Left ventricle myocardium inferior (tissue), 1 donor: Measurements from ENCODE around the gene SUGCT. TPM values are rescaled to one million over a fixed set of nuclear protein-coding genes. Genes with fewer than 3 reads are reported as not detected.

Experiments used
- DNase-seq: peaks from one replicate; pipeline ENCODE4 v3.0.0-alpha.2; 2020
- H3K27ac ChIP-seq: fragments of 200-600 bp; replicated peaks from 2 replicates; pipeline ENCODE4 v1.8.0; 2021
- H3K27me3 ChIP-seq: fragments of 200-600 bp; 2 replicates; pipeline ENCODE4 v1.8.0; 2021; ENCODE audit warnings: low read depth
- H3K36me3 ChIP-seq: fragments of 200-600 bp; 2 replicates; pipeline ENCODE4 v1.8.0; 2021
- H3K4me1 ChIP-seq: fragments of 200-600 bp; 2 replicates; pipeline ENCODE4 v1.8.0; 2021
- H3K4me3 ChIP-seq: fragments of 200-600 bp; 2 replicates; pipeline ENCODE4 v1.8.0; 2021; ENCODE audit warnings: mild to moderate bottlenecking, moderate library complexity
- H3K9me3 ChIP-seq: fragments of 200-600 bp; replicated peaks from 2 replicates; pipeline ENCODE4 v1.8.0; 2021
- CTCF ChIP-seq: fragments of 200-600 bp; IDR thresholded peaks from 2 replicates; pipeline ENCODE4 v1.8.0; 2021; ENCODE audit warnings: antibody characterized with exemption, mild to moderate bottlenecking, borderline replicate concordance
- intact Hi-C: fragments of 100-400 bp; cut with micrococcal nuclease; formaldehyde crosslinking; loops from one replicate; pipeline ENCODE4 v1.11.0; 2022
- total RNA-seq: library from RNA; stranded (reverse); fragmentation: NEBNext Ultra II Directional; extraction: Animal tissue kit (Norgen Biotek cat#: 25700); gene quantifications from one replicate; pipeline ENCODE4 v1.2.1, GENCODE V29; 2021
- donor health status: DM: no; HTN: yes; CAD: no; lungs with severe emphysema.

SUGCT gene
- total RNA-seq, 1 donor from 2014 or later: 5.0 TPM

DNA sequence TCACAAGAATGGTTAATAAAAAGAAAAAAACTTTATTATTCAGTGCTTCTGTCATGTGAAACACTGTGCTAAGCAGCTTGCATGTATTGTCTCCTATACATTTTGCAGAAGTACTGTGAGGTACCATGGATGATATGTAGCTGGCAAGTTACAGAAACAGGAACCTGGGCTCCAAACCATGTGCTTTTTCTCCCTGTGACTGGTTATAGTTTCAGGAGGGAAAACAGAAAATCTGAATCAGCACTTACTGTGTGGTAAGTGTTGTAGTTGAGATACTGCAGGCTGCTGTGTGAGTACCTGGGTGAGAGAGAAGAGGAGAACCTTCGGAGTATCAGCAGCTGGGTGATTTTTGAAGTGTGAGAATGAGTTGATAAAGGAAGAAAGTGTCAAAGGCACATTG is 285.0 kb downstream of the SUGCT start:
- no peaks in the 10 kb centered on the region for H3K4me1 ChIP-seq
- intact Hi-C loops: no loop called here
- DNase-seq: no peak
- H3K9me3 ChIP-seq: no peaks in the 10 kb centered on the region
- TF ChIP-seq CTCF: no peak
- no peak overlapping the region for H3K4me3 ChIP-seq
- no peaks in the 10 kb centered on the region for H3K27me3 ChIP-seq
- no peak overlapping the region for H3K27ac ChIP-seq
- no peaks in the 10 kb centered on the region for H3K36me3 ChIP-seq

DNA sequence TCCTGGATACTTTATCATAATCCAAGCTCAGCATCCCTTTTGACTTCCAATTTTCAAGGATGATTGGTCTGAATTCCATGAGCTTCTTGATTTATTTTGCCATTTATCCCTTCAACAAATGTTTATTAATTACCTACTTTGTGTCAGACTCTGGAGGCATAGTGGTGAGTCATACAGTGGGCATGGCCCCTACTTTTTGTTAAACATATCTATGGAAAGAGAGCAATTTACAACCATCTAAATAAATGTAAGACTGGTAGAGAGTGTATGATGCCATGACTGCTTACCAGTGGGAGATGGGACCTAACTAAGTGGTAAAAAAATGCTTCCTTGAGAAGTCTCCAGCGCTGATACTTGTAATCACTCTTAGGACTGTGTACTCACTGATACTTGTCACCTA is 286.6 kb downstream of the SUGCT start:
- Histone ChIP-seq H3K4me1 (no peaks in the 10 kb centered on the region), H3K27me3 (no peaks in the 10 kb centered on the region), H3K4me3 (no peak overlapping the region), H3K36me3 (no peaks in the 10 kb centered on the region), H3K27ac (no peak overlapping the region), H3K9me3 (no peaks in the 10 kb centered on the region)
- intact Hi-C loops: no loop called here
- DNase-seq: no peak
- TF ChIP-seq CTCF: no peak

- Histone ChIP-seq H3K27ac (no peak overlapping the region), H3K9me3 (no peaks in the 10 kb centered on the region), H3K4me3 (no peak overlapping the region), H3K4me1 (no peaks in the 10 kb centered on the region), H3K36me3 (no peaks in the 10 kb centered on the region), H3K27me3 (no peaks in the 10 kb centered on the region)
- intact Hi-C loops: no loop called here
- no peak for DNase-seq
- no peak for TF ChIP-seq CTCF
Observed at GRCh38 chr7:40425696-40426095, 290.9 kb downstream of the SUGCT start.

GRCh38 chr7:40428421-40428820 is 293.6 kb downstream of the SUGCT start:
- DNase-seq: no peak
- no peak for TF ChIP-seq CTCF
- Histone ChIP-seq H3K27me3 (no peaks in the 10 kb centered on the region), H3K27ac (no peak overlapping the region), H3K36me3 (no peaks in the 10 kb centered on the region), H3K4me3 (no peak overlapping the region), H3K4me1 (no peaks in the 10 kb centered on the region), H3K9me3 (peaks cover 20% of the 10 kb centered on the region)
- intact Hi-C loops: no loop called here

- DNase-seq: no peak
- Histone ChIP-seq H3K27ac (no peak overlapping the region), H3K36me3 (no peaks in the 10 kb centered on the region), H3K4me1 (no peaks in the 10 kb centered on the region), H3K9me3 (peaks cover 20% of the 10 kb centered on the region), H3K4me3 (no peak overlapping the region), H3K27me3 (no peaks in the 10 kb centered on the region)
- intact Hi-C loops: no loop called here
- no peak for TF ChIP-seq CTCF
Observed at GRCh38 chr7:40429826-40430225, 295.0 kb downstream of the SUGCT start.

- intact Hi-C loops: no loop called here
- no peak for DNase-seq
- Histone ChIP-seq H3K36me3 (no peaks in the 10 kb centered on the region), H3K4me1 (peaks cover under 1% of the 10 kb centered on the region), H3K9me3 (peaks cover 20% of the 10 kb centered on the region), H3K4me3 (no peak overlapping the region), H3K27me3 (no peaks in the 10 kb centered on the region), H3K27ac (no peak overlapping the region)
- TF ChIP-seq CTCF: no peak
Observed at GRCh38 chr7:40432046-40432445, 297.2 kb downstream of the SUGCT start.
